K562 (cell line): ENCODE results near the gene ERVW-1. TPM values are rescaled to one million over a fixed set of nuclear protein-coding genes. Genes with fewer than 3 reads are reported as not detected.

Source experiments
- ADNP ChIP-seq: fragments of 200-800 bp; sonication (Bioruptor generic); IDR thresholded peaks from 2 replicates; pipeline ENCODE4 v1.6.1; 2016; ENCODE audit warnings: missing genetic modification characterization, missing compliant biosample characterization
- IRF2 ChIP-seq: sonication (generic); formaldehyde crosslinking; IDR thresholded peaks from 2 replicates; pipeline ENCODE4 v1.8.1; 2022; ENCODE audit warnings: mild to moderate bottlenecking, missing genetic modification reagents
- KLF6 ChIP-seq: fragments of 250-450 bp; sonication (Bioruptor Pico); IDR thresholded peaks from 2 replicates; pipeline ENCODE4 v1.4.0; 2020; ENCODE audit warnings: mild to moderate bottlenecking, moderate library complexity, borderline replicate concordance
- LEF1 ChIP-seq: fragments of 450-650 bp; IDR thresholded peaks from 2 replicates; pipeline ENCODE4 v1.6.1; 2016; ENCODE audit warnings: mild to moderate bottlenecking
- MBD1 ChIP-seq: fragments of 250-450 bp; sonication (Bioruptor Pico); IDR thresholded peaks from 2 replicates; pipeline ENCODE4 v1.8.0; 2022; ENCODE audit warnings: inconsistent platforms
- MTA1 ChIP-seq: fragments of 450-650 bp; IDR thresholded peaks from 2 replicates; pipeline ENCODE4 v1.6.1; 2017; ENCODE audit warnings: borderline replicate concordance
- SPI1 ChIP-seq: IDR thresholded peaks from 2 replicates; pipeline ENCODE4 v1.6.1; 2011; ENCODE audit warnings: low read depth, low read length, control low read depth, borderline replicate concordance
- TGIF2 ChIP-seq: sonication (generic); formaldehyde crosslinking; IDR thresholded peaks from 2 replicates; pipeline ENCODE4 v1.8.1; 2022; ENCODE audit warnings: mild to moderate bottlenecking, missing genetic modification reagents, moderate library complexity
- ZKSCAN8 ChIP-seq: fragments of 200-800 bp; sonication (Bioruptor generic); IDR thresholded peaks from 2 replicates; pipeline ENCODE4 v1.6.1; 2016; ENCODE audit warnings: missing genetic modification characterization, missing compliant biosample characterization
- ZNF395 ChIP-seq: fragments of 200-800 bp; sonication (Bioruptor generic); IDR thresholded peaks from 2 replicates; pipeline ENCODE4 v1.6.1; 2017; ENCODE audit warnings: missing genetic modification characterization, missing compliant biosample characterization
- polyA plus RNA-seq, 8 experiments: library from polyadenylated mRNA; depleted of rRNA in 4 of 8; stranded (reverse) in 5 of 8; unstranded in 3 of 8; fragments of >200 nt; fragmentation: Nextera tagmentation in 2 of 8; fragmentation: Illumina TruSeq in 1 of 8; extraction: Ambion mirVana in 2 of 8; extraction: Trizol in 1 of 8; gene quantifications; 2 replicates each; pipeline versions ENCODE4 v1.2.1 to v1.2.3, GENCODE V29; 2011 to 2014; ENCODE audit warnings: inconsistent platforms in 1 of 8, missing spikeins in 1 of 8
- total RNA-seq, 7 experiments: library from RNA; depleted of rRNA in 6 of 7; stranded (reverse); fragments of >200 nt in 6 of 7; fragmentation: Illumina TruSeq in 2 of 7; extraction: Trizol in 2 of 7; gene quantifications; 2 replicates each; pipeline versions ENCODE4 v1.2.1 to v1.2.3, GENCODE V29; 2011 to 2021; ENCODE audit warnings: low replicate concordance in 1 of 7
- TF ChIP-seq, protein P1 (sequence below), 2 experiments: fragments of 450-650 bp; formaldehyde crosslinking in 1 of 2; IDR thresholded peaks; 2 replicates each; pipeline versions ENCODE4 v1.4.0 to v1.6.1; 2014 to 2020; ENCODE audit warnings: mild to moderate bottlenecking in 2 of 2, borderline replicate concordance in 1 of 2, low read depth in 1 of 2
- TF ChIP-seq, protein P2 (sequence below), 2 experiments: fragments of 450-650 bp in 1 of 2; sonication (generic) in 1 of 2; formaldehyde crosslinking in 1 of 2; IDR thresholded peaks in 1 of 2; conservative IDR thresholded peaks in 1 of 2; 2 replicates each; pipeline versions ENCODE4 v1.6.1 to v1.8.1; 2016 to 2023; ENCODE audit warnings: mild to moderate bottlenecking in 2 of 2, moderate library complexity in 2 of 2, inconsistent platforms in 1 of 2, missing genetic modification reagents in 1 of 2

The ERVW-1 gene
- total and polyA plus RNA-seq, 9 of the 15 experiments (the other 6 are each of a cell fraction or from before 2014, with no cell fraction given) = not detected

DNA sequence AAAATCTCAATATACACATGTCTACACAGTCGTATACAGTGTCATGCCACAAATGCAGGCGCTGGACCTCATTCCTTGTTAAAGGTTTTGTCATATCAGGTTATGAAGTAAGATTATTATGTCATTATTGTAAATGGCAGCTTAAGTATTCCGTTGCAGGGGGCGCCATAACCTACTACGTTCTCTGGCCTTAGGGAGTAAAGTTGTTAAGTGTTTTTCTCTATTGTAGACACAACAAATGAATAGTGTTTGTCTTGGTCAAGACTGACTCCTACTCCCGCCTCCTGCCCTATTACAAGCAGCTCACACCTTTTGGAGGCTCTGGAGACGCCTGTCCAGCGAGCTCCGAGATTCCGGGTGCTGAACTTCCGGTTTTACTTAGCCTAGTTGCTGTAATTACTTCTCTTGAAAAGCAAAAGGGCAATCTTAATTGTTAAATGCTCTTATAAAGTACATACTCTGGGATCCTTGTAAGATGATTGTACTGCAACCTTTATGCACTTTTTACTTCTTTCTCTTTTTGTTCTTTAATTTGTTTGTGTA lies 29.5 kb downstream of the ERVW-1 start (continued):
- TF ChIP-seq ZNF395 = peak; percentile 15; the same call in 1 of the 2 replicates
- TF ChIP-seq, protein P1, sequence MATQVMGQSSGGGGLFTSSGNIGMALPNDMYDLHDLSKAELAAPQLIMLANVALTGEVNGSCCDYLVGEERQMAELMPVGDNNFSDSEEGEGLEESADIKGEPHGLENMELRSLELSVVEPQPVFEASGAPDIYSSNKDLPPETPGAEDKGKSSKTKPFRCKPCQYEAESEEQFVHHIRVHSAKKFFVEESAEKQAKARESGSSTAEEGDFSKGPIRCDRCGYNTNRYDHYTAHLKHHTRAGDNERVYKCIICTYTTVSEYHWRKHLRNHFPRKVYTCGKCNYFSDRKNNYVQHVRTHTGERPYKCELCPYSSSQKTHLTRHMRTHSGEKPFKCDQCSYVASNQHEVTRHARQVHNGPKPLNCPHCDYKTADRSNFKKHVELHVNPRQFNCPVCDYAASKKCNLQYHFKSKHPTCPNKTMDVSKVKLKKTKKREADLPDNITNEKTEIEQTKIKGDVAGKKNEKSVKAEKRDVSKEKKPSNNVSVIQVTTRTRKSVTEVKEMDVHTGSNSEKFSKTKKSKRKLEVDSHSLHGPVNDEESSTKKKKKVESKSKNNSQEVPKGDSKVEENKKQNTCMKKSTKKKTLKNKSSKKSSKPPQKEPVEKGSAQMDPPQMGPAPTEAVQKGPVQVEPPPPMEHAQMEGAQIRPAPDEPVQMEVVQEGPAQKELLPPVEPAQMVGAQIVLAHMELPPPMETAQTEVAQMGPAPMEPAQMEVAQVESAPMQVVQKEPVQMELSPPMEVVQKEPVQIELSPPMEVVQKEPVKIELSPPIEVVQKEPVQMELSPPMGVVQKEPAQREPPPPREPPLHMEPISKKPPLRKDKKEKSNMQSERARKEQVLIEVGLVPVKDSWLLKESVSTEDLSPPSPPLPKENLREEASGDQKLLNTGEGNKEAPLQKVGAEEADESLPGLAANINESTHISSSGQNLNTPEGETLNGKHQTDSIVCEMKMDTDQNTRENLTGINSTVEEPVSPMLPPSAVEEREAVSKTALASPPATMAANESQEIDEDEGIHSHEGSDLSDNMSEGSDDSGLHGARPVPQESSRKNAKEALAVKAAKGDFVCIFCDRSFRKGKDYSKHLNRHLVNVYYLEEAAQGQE (IDR thresholded peaks at IDR 0.05; ENCODE audit: borderline replicate concordance) = peak; percentile 26
- TF ChIP-seq, protein P1 (CRISPR knock-in tag; IDR thresholded peaks at IDR 0.05; ENCODE audit: low read depth) = no peak
- 0 out of 2 replicates have a peak, but pooled peaks have one; percentile 44 for TF ChIP-seq MTA1
- no peak for TF ChIP-seq SPI1
- TF ChIP-seq, protein P2, sequence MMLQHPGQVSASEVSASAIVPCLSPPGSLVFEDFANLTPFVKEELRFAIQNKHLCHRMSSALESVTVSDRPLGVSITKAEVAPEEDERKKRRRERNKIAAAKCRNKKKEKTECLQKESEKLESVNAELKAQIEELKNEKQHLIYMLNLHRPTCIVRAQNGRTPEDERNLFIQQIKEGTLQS (IDR thresholded peaks at IDR 0.05) = peak; percentile 53; the same call in 1 of the 2 replicates
- TF ChIP-seq, protein P2 (CRISPR knock-in tag; conservative IDR thresholded peaks at IDR 0.05) = no peak
- no peak for TF ChIP-seq IRF2 (CRISPR knock-in tag)
- TF ChIP-seq LEF1 = no peak
- TF ChIP-seq MBD1 (CRISPR knock-in tag) = no peak
- TF ChIP-seq ZKSCAN8 (CRISPR knock-in tag) = peak; percentile 88
- TF ChIP-seq KLF6 (CRISPR knock-in tag) = no peak
- 0 out of 2 replicates have a peak, but pooled peaks have one; percentile 23 for TF ChIP-seq TGIF2 (CRISPR knock-in tag)
- TF ChIP-seq ADNP = 0 out of 2 replicates have a peak, but pooled peaks have one; percentile 36
